ENCODE data around the gene ARHGAP20. TPM values are rescaled to one million over a fixed set of nuclear protein-coding genes. Genes with fewer than 3 reads are reported as not detected.

The ARHGAP20 gene
- total RNA-seq, 6 experiments from 2014 or later = 0.52 to 1.2 (median 0.92) TPM

GRCh38 chr11:110599207-110599606 is 113.0 kb downstream of the ARHGAP20 start:
- Mint-ChIP-seq H3K27ac (no peak overlapping the region), H3K9me3 (no peaks in the 10 kb centered on the region), H3K4me1 (ENCODE audit: low read depth) (no peaks in the 10 kb centered on the region), H3K4me3 (no peak overlapping the region), H3K27me3 (ENCODE audit: insufficient read depth) (no peaks in the 10 kb centered on the region), H3K36me3 (ENCODE audit: low read depth) (no peaks in the 10 kb centered on the region)
- TF ChIP-seq, protein P1, sequence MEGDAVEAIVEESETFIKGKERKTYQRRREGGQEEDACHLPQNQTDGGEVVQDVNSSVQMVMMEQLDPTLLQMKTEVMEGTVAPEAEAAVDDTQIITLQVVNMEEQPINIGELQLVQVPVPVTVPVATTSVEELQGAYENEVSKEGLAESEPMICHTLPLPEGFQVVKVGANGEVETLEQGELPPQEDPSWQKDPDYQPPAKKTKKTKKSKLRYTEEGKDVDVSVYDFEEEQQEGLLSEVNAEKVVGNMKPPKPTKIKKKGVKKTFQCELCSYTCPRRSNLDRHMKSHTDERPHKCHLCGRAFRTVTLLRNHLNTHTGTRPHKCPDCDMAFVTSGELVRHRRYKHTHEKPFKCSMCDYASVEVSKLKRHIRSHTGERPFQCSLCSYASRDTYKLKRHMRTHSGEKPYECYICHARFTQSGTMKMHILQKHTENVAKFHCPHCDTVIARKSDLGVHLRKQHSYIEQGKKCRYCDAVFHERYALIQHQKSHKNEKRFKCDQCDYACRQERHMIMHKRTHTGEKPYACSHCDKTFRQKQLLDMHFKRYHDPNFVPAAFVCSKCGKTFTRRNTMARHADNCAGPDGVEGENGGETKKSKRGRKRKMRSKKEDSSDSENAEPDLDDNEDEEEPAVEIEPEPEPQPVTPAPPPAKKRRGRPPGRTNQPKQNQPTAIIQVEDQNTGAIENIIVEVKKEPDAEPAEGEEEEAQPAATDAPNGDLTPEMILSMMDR (IDR thresholded peaks at IDR 0.05) = no peak
- DNase-seq = no peak

DNA sequence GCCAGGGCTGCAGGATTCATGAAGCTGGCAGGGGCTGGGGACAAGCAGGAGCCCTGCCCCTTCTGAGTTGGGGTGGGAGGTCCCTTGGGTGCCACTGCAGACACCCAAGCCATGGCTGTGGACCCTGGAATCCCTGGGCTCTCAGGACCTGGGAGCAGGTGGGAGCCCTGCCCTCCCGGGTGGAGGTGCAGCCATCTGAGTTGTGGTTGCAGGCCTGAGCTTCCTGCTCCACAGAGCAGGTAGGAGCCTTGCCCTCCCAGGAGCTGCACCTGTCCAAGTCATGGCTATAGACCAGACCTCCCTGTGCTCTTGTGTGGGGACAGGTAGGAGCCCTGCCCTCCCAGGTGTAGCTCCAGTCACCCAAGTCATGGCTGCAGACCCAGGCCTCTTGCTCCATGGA is 113.5 kb downstream of the ARHGAP20 start:
- no peaks in the 10 kb centered on the region for H3K9me3 Mint-ChIP-seq
- H3K4me1 Mint-ChIP-seq (ENCODE audit: low read depth) = no peaks in the 10 kb centered on the region
- H3K27me3 Mint-ChIP-seq (ENCODE audit: insufficient read depth) = no peaks in the 10 kb centered on the region
- H3K4me3 Mint-ChIP-seq = no peak overlapping the region
- TF ChIP-seq, protein P1 (IDR thresholded peaks at IDR 0.05) = no peak
- no peak overlapping the region for H3K27ac Mint-ChIP-seq
- no peak for DNase-seq
- H3K36me3 Mint-ChIP-seq (ENCODE audit: low read depth) = no peaks in the 10 kb centered on the region

DNA sequence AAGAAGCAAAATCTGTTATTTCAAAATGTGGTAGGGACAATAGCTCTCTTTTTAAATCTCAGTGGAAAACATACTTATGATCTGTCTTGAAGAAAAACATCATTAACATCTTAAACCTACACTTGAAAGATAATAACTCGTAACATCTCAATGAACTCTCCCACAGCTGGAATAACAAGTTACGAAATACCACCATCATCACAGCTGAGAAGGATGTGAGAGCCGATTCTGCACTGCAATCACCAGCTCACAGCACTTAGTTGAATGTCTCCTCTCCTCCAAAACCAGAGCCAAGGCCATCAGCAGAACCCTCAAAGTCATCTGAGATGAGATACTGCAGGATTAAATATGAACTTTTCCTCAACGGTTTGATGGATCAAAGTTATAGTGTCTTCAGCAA is 124.3 kb downstream of the ARHGAP20 start:
- Mint-ChIP-seq H3K27me3 (ENCODE audit: insufficient read depth) (no peaks in the 10 kb centered on the region; the same call in 1 of the 2 replicates), H3K27ac (no peak overlapping the region), H3K9me3 (no peaks in the 10 kb centered on the region), H3K4me3 (no peak overlapping the region), H3K4me1 (ENCODE audit: low read depth) (no peaks in the 10 kb centered on the region), H3K36me3 (ENCODE audit: low read depth) (no peaks in the 10 kb centered on the region)
- TF ChIP-seq, protein P1 (IDR thresholded peaks at IDR 0.05) = no peak
- DNase-seq = no peak

DNA sequence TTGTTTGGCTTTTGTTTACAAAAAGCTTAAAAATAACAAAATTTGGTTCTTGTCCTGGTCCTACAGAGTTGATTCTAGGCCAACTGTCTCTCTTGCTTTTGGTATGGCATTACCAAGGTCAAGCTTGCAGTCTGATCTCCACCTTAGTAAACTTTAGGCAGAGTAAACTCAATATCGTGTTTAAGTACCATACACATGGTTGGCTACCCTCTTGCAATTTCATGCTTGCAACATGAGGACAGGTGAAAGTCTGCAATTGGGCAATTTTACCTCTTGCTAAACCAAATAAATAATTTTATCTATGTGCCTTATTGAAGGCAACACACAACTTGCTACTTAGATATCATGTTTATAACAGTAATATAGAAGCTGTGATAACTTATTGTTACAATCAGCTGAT is 125.1 kb downstream of the ARHGAP20 start:
- TF ChIP-seq, protein P1 (IDR thresholded peaks at IDR 0.05) = no peak
- Mint-ChIP-seq H3K4me3 (no peak overlapping the region), H3K4me1 (ENCODE audit: low read depth) (no peaks in the 10 kb centered on the region), H3K27ac (no peak overlapping the region), H3K27me3 (ENCODE audit: insufficient read depth) (no peaks in the 10 kb centered on the region; the same call in 1 of the 2 replicates), H3K9me3 (no peaks in the 10 kb centered on the region), H3K36me3 (ENCODE audit: low read depth) (no peaks in the 10 kb centered on the region)
- DNase-seq = no peak

GRCh38 chr11:110584150-110584549 is 128.1 kb downstream of the ARHGAP20 start:
- Mint-ChIP-seq H3K27ac (no peak overlapping the region), H3K36me3 (ENCODE audit: low read depth) (no peaks in the 10 kb centered on the region), H3K4me3 (no peak overlapping the region), H3K9me3 (no peaks in the 10 kb centered on the region), H3K4me1 (ENCODE audit: low read depth) (no peaks in the 10 kb centered on the region), H3K27me3 (ENCODE audit: insufficient read depth) (no peaks in the 10 kb centered on the region; the same call in 1 of the 2 replicates)
- TF ChIP-seq, protein P1 (IDR thresholded peaks at IDR 0.05) = no peak
- DNase-seq = no peak
